ENCODE data around the gene MMAB.

The MMAB gene

DNA sequence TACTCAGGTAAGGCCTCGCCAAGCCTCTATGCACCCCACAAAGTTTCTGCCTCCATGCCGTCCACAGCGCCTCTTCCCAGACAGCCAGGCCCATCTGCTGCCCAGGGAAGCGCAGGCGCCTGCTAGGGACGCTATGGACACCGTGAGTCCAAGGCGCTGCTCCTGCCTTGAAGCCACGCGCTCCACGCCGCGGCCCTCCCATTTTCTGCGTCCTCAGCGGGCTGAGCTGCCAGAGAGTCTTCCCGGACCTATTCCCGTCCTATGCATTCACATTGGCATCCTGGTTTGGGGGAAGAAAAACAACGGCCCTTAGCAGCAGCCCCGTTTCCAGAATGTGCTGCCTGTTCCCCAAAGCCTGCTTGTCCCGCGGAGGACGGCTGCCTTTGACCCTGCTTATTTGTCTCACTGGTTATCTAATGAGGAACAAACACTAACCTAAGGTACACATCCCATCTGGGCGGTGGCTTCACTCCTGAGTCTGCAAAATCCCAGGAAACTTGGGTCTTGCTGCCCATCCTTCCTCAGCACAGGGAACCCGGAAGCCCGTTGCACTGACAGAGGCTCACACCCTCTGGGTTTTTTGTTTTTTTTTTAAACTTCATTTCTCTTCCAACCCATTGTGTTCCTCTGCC is 38.0 kb downstream of the MMAB start:
- DNase-seq, result no peak

DNA sequence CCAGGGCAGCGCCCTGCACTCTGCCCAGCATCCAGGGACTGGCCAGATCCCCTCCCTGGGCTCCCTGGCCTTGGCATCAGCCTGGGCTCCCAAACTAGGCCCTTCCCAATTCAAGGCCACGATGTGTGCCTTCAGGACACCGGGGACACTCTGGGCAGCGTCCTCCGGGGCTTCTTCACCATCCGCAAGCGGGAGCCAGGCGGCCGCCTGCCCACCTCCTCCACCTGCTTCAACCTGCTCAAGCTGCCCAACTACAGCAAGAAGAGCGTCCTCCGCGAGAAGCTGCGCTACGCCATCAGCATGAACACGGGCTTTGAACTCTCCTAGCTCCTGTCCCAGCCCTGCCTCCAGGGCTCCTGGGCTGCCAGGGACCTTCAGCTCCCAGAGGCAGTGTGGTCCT is 38.8 kb downstream of the MMAB start:
- DNase-seq, result no peak

DNA sequence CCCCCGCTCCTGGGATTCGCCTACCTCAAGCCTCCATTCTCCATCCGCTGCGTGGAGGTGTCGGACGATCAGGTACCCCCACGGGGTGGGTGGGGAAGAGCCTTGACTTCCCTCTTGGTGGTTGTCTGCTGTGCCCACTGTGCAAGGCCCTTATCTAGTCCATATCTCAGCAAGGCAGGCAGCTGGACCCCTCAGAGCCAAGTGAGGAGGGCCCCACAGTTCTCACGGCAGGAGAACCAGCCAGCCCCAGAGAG is 39.9 kb downstream of the MMAB start:
- no peak for DNase-seq

GRCh38 chr12:109532721-109533486 is 40.4 kb downstream of the MMAB start:
- no peak for DNase-seq

DNA sequence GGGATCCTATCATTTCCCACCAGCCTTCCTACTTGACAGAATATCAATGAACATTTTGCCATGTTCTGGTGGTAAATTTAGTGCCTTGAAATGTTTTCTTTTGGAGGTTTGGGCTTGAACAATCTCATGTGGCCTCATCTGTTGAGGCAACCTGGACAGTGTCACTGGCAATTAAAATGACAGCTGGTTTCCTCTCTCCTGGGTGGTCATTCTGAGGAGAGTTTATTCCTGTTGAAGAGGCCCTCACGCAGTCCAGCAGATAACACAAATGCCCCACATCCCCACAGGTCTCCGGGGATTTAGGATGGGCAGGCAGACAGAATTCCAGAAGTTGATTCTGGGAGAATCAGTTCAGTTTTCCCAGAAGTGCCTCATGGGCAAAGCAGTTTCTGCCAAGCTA is 41.9 kb downstream of the MMAB start:
- no peak for DNase-seq

DNA sequence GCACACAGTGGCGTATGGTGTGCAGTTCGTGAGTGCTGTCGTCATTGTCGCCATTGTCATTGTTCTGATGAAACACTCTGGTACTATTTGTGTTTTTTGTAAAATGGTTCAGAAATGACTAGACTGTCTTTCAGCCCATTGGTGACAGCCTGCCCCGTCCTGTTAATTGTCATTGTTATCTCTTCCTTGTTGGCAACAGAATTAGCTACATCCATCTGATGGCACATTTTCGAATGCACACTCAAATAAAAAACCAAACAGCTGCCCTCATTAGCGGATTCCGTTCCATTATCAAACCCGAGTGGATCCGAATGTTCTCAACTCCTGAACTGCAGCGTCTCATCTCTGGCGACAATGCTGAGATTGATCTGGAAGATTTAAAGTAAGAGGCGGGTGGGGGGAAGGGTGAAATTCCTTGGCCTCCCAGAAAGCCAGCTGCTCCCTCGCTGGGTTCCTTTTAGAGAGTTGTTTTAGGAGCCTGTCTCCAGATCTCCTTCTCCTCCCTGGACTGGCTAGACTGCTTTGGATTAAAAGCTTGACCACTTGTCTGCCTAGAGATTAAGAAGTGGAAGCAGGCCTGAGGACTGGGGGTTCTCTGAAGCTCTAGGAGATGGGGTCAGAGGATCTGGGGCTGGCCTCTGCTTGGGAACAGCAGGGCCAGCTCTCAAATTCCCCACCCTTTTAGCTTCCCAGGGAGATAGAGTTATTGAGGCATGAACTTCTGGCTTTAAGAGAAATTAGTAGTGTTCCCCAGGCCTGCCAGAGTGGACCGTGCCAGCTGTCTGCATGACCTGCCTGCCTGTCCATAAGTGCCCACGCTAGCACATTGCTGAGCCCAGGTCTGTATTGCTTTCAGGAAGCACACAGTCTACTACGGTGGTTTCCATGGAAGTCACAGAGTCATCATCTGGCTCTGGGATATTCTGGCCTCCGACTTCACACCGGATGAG is 43.3 kb downstream of the MMAB start:
- DNase-seq, result no peak

DNA sequence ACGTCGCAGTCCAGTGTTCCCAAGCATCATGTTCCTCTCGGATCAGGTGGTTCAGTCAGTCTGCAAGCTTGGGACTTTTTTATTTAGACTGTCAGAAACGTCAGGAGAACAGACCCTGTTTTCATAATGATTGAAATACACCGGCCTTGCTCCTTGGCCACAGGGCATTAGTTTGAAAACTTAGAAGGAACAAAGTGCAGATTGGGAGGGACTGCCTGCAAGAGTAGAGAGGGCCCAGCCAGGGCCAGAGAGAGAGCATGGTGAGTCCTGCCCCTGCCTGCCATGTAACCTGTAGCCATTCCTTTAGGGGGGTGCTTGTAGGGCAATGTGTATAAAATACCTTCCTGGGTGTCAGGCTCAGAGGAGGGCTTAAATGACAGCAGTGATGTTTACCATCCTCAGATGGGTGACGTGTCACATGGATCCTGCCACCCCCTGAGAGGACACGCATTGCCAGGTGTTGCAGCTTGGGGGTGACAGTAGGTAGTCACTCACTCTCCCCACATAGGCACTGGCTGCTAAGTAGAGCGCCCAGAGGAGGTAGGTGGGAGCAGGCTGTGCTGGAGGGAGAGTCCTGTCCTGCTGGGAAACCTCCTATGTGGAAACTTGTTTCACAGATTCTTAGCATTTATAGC is 45.7 kb downstream of the MMAB start:
- DNase-seq, result no peak

- no peak for DNase-seq
These were observed 48.1 kb downstream of the MMAB start for GRCh38 chr12:109525279-109525585.

DNA sequence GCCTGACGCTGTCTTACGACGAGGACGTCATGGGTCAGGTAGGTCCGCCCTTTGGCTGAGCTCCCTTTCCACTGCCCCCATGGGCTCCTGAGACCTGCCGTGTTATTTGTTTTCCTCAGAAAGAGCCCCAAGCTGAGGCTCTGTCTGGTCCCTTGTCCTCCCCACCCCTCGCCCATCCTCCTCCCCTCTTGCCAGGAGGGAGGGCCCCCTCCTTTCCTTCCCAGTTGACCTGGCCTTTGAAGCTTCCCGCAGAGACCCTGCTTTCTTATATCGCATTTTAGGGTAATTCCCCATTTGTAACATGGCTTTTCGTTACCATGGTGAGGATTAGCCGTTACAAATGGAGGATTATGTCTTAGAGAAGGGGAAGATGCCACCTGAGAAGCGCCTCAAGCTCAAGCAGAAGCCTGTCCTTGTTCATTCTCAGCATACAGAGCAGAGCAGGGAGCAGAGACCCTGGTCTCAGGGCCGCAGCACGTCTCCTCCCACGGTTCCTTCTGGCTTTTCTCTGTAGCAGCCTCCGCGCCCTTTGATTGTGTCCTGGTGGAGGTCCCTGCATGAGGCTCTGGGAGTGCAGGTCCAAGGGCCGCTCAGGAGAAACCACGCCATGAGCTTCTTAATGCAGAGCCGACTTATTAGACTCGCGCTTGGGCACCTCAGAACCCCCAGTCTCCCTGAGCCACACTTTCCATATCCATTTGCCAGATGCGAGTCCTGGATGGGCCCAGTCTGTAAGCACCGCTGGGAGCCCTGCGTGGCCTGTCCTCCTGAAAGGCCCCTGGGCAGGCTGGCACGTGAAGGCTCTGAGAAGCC is 48.6 kb downstream of the MMAB start:
- no peak for DNase-seq

DNA sequence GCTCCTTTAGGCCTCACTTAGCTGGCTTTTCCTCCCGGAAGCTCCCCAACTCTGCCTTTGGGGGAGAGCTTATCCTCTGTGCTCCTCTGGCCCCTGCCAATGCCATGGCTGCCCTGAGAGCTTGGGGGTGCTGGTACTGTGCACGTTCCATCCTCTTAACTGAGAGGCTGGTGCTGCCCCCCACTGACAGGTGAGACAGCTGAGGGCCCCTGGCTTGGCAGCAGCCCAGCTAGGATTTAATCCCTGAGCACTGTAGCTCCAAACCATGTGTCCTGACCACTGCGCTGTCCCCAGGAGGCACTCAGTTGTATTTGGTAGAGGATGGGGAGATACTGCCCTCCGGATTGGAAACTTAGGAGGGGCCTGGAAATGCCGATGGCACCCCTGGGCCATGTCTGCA is 49.8 kb downstream of the MMAB start:
- DNase-seq, result no peak

- no peak for DNase-seq
These were observed 50.2 kb downstream of the MMAB start for GRCh38 chr12:109523071-109523470.

DNA sequence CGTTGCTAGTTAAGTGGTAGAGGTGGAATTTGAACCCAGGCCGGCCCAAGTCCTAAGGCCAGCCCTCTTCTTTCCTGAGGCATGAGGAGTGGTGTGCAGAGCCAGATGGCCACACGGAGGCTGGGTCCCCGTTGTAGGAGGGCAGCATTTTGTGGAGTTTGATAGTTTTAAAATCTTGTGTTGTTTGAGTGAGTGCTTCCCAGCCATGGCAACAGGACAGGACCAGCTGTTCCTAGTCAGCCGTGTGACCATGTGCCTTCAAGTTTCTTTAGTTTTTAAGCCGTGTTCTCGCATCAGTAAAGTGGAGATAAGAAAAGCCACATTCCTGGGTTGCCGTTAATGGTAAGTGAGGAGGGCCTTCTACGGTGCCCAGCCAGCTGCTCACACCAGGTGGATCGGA is 51.5 kb downstream of the MMAB start:
- no peak for DNase-seq

- DNase-seq, result no peak
These were observed 53.5 kb downstream of the MMAB start for GRCh38 chr12:109519787-109520186.

DNA sequence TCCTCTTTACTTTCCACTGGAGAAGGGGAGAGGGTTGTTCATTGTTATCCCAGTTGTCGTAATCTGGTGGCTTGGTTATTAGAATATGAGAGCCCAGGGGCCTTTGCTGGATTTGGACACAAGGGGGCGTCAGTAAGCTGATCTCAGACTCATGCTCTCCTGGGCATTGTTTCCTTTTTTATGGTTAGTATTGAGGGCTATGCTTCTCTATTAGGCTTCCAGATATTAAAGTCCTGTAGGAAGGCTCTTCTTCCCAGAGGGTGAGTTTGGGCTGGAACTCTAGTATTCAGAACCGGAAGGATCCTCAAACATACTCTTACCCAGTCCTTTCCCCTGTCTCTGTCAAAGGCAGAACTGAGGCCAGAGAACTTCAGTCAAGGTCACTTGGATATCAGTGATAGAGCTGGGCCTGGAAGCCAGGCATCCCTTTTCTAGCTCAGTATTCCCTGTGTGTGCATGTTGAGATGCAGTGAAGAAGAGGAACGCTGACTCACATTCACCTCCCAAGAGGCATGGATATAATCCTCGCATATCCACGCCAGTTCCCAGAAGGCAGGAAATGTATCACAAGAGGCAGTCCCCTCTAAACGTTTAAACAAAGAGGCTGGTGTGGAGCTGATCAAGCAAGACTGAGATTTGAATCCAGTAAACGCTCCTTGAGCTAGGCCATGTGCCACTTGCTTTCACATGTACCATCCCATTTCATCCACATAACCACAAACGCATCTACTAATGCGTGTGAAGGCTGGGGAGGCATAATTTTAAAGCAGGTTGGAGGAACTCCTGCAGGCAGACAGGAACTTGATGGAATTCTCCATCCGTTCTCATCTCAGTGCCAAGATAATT is 54.3 kb downstream of the MMAB start:
- peak; percentile 77 for DNase-seq

DNA sequence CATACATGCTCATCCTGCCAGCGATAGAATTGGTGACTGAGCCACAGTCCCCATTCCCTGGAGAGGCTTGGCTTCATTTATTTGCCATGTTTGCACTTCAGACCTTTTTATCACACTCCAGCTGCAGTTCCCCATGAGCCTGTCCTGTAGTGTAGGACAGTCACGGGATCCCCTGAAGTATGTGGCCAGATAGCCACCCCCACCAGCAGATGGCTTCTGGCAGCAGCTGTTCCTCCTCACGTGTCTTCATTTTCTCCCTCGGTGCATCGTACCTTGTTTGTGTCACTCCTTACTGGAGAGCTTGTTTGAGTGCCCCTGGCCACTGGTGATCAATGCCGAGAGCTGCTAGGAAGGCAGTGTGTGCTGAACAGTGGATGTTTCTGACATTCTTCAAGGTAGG is 55.7 kb downstream of the MMAB start:
- no peak for DNase-seq

DNA sequence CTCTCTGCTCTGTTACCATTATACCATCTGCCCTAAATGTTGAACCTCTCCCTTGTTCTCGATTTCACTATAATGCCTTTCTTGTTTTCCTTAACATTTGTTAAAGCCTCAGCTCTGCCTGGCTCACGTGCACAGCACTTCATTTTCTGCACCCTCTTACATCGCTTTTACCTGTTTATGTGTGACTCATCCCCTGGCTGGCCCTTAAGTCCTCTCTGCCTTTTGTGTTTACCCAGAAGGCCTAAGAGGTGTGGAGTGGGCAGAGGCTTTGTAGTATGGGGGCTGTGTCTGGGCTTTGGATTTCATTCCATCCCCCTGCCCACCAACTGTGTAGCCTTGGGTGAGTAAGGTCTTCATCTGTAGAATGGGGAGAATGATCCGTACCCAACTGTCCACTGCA is 59.3 kb downstream of the MMAB start:
- DNase-seq, result no peak

DNA sequence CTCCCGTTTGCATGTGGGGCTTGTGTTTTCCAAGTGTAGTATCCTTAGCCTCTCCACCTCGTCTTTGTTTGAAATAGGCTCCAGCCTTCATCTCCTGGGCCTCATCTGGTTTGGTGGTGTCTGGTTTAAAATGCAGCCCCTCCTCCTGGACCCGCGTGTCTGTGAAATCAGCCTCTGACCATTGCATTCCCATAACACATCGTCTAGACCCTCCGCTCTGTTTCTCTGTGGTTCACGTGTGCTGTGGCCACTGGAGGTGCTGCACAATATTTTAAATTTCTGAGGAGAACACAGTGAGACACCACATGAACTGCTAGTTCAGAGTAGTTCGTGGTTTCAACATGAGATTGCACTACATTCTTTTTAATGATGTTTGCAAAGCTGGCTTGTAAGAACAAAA is 60.3 kb downstream of the MMAB start:
- no peak for DNase-seq

- DNase-seq, result no peak
These were observed 60.7 kb downstream of the MMAB start for GRCh38 chr12:109512608-109513007.

- DNase-seq, result no peak
These were observed 63.1 kb downstream of the MMAB start for GRCh38 chr12:109510196-109510595.

- DNase-seq, result no peak
These were observed 69.2 kb downstream of the MMAB start for GRCh38 chr12:109504068-109504467.

Measured in OCI-M1 (cell line).